Coronary artery (tissue), 2 donors: ENCODE results near the gene CDK14.

Source experiments
- DNase-seq: peaks from one replicate; pipeline ENCODE4 v3.0.0-alpha.2; 2017; ENCODE audit warnings: low spot score
- H3K27ac ChIP-seq, 2 donors: fragments of 200-600 bp; sonication (generic); one replicate each; pipeline ENCODE4 v1.5.1; 2016 to 2019
- H3K4me3 ChIP-seq: fragments of 200-600 bp; sonication (generic); 2 replicates; pipeline ENCODE4 v1.5.1; 2016; ENCODE audit warnings: mild to moderate bottlenecking, moderate library complexity
- TF ChIP-seq, protein P1 (sequence below): fragments of 200-600 bp; sonication (generic); IDR thresholded peaks from one replicate; pipeline ENCODE4 v1.5.1; 2019; ENCODE audit warnings: antibody characterized with exemption

CDK14 gene

GRCh38 chr7:91140982-91141381 lies 544.9 kb downstream of the CDK14 start:
- Histone ChIP-seq H3K27ac (no peak overlapping the region), H3K4me3 (no peak overlapping the region)
- no peak for DNase-seq
- TF ChIP-seq, protein P1, sequence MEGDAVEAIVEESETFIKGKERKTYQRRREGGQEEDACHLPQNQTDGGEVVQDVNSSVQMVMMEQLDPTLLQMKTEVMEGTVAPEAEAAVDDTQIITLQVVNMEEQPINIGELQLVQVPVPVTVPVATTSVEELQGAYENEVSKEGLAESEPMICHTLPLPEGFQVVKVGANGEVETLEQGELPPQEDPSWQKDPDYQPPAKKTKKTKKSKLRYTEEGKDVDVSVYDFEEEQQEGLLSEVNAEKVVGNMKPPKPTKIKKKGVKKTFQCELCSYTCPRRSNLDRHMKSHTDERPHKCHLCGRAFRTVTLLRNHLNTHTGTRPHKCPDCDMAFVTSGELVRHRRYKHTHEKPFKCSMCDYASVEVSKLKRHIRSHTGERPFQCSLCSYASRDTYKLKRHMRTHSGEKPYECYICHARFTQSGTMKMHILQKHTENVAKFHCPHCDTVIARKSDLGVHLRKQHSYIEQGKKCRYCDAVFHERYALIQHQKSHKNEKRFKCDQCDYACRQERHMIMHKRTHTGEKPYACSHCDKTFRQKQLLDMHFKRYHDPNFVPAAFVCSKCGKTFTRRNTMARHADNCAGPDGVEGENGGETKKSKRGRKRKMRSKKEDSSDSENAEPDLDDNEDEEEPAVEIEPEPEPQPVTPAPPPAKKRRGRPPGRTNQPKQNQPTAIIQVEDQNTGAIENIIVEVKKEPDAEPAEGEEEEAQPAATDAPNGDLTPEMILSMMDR: no peak

- TF ChIP-seq, protein P1: no peak
- Histone ChIP-seq H3K27ac (no peak overlapping the region), H3K4me3 (no peak overlapping the region)
- no peak for DNase-seq
These were observed 546.6 kb downstream of the CDK14 start for GRCh38 chr7:91142743-91143142.

DNA sequence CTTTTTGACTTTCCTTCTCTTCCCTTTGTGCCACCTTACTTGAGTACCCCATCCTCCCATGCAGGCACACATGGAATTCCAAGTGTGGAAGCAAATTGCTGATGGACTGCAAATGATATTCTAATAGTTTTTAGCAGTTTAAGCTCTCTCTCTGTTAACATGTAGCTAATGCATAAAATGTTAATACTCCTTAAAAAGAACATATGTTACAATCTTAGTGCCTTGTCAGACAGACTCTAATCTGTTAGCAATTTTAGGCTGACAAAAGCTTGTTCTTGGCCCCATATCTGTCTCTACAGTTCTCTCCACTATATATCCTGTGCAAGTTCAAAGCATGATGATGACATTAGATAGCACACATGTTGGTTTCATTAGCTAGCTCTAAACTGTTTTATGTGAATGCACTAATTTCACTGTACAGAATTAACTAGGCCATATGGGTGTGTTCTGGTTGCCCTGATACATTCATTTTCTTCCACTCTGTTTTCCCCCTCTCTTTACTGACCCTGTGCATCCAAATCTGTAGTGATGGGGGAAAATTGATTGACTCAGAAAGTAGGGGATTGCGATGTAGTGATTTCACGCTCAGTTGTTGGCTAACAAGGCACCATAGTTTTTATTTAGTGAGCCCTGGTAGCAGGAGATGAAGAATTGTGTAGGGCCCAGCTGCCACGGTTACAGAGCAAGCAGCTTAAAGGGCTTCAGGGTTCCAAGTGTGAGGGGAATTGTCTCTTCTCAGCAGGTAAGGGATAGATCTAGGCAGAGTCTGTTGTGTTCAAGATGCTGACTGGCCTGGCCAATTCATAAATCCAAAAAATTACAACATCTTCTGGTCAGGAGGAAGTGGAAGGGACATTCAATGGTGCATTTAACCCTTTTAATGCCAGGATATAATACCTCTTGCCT lies 553.5 kb downstream of the CDK14 start:
- TF ChIP-seq, protein P1: no peak
- H3K4me3 ChIP-seq: no peak overlapping the region
- no peak for DNase-seq
- no peak overlapping the region for H3K27ac ChIP-seq

- TF ChIP-seq, protein P1: no peak
- no peak overlapping the region for H3K27ac ChIP-seq
- no peak for DNase-seq
- no peak overlapping the region for H3K4me3 ChIP-seq
These were observed 555.8 kb downstream of the CDK14 start for GRCh38 chr7:91151916-91152315.

- DNase-seq: no peak
- TF ChIP-seq, protein P1: no peak
- Histone ChIP-seq H3K27ac (no peak overlapping the region), H3K4me3 (no peak overlapping the region)
These were observed 560.4 kb downstream of the CDK14 start for GRCh38 chr7:91156316-91157185.

DNA sequence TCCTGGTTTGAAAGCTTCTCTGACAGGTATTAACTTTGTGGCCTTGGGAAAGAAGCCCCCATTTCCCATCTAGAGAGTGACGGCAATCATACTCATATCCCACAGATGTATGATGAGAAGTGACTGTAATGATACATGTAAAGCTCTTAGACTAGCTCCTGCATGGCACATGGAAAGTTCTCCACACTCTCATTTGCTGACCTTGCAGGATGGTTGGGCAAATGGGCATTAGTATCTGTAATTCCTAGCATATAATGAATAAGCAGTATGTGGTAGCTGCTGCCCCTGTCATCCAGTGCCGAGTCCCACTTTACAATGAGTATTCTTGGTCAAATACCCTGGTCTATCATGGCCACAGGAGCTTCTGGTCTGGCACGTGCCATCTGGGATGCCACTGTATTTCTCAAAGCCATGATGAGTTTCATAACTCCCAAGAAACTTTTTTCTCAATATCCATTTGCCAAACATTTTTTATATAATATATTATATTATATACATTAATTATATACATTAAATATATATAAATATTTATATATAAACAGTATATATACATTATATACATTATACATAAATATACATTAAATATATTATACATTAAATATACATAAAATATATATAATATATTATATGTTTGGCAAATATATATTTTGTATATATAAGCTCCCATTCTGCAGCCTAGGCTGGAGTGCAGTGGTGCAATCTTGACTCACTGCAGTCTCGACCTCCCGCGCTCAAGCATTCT lies 561.6 kb downstream of the CDK14 start:
- no peak for DNase-seq
- Histone ChIP-seq H3K4me3 (no peak overlapping the region), H3K27ac (no peak overlapping the region)
- TF ChIP-seq, protein P1: no peak
